GM23338 (cell line): ENCODE data around the gene SNX9. TPM values are rescaled to one million over a fixed set of nuclear protein-coding genes. Genes with fewer than 3 reads are reported as not detected.

Experiments used
- ATAC-seq: fragments of 200-7000 bp; cut with Tn5 transposase; 3 replicates; pipeline ENCODE4 v1.9.1; 2020
- DNase-seq: peaks from one replicate; pipeline ENCODE4 v3.0.0-alpha.2; 2015; ENCODE audit warnings: low spot score
- H2AFZ ChIP-seq: fragments of 200-600 bp; sonication (generic); 2 replicates; pipeline ENCODE4 v1.8.0; 2016; ENCODE audit warnings: antibody characterized with exemption, mild to moderate bottlenecking, moderate library complexity
- H3F3A ChIP-seq: fragments of 200-600 bp; sonication (generic); replicated peaks from 2 replicates; pipeline ENCODE4 v1.8.0; 2017; ENCODE audit warnings: antibody characterized with exemption, mixed run types, low read depth
- H3K27ac ChIP-seq: fragments of 200-600 bp; sonication (generic); 2 replicates; pipeline ENCODE4 v1.6.1; 2016; ENCODE audit warnings: low read depth
- H3K27me3 ChIP-seq: fragments of 200-600 bp; sonication (generic); 2 replicates; pipeline ENCODE4 v1.8.0; 2016; ENCODE audit warnings: mild to moderate bottlenecking, mixed run types, moderate library complexity; ENCODE audit not compliant: insufficient read depth
- H3K36me3 ChIP-seq: fragments of 200-600 bp; sonication (generic); 2 replicates; pipeline ENCODE4 v1.8.0; 2016; ENCODE audit warnings: mild to moderate bottlenecking; ENCODE audit not compliant: insufficient read depth
- H3K4me1 ChIP-seq: fragments of 200-600 bp; sonication (generic); 2 replicates; pipeline ENCODE4 v1.8.0; 2016; ENCODE audit warnings: mild to moderate bottlenecking, moderate library complexity; ENCODE audit not compliant: insufficient read depth
- H3K4me2 ChIP-seq: fragments of 200-600 bp; sonication (generic); 2 replicates; pipeline ENCODE4 v1.7.1; 2017; ENCODE audit warnings: mixed run types
- H3K4me3 ChIP-seq: fragments of 200-600 bp; sonication (generic); 2 replicates; pipeline ENCODE4 v1.6.1; 2016; ENCODE audit warnings: mixed run types
- H3K79me2 ChIP-seq: fragments of 200-600 bp; sonication (generic); replicated peaks from 2 replicates; pipeline ENCODE4 v1.8.0; 2017; ENCODE audit warnings: mild to moderate bottlenecking; ENCODE audit not compliant: insufficient read depth
- H3K9me2 ChIP-seq: fragments of 200-600 bp; sonication (generic); 2 replicates; pipeline ENCODE4 v1.8.0; 2017; ENCODE audit not compliant: insufficient read depth
- H4K20me1 ChIP-seq: fragments of 200-600 bp; sonication (generic); replicated peaks from 2 replicates; pipeline ENCODE4 v1.8.0; 2017; ENCODE audit warnings: mild to moderate bottlenecking; ENCODE audit not compliant: insufficient read depth
- H3K27ac Mint-ChIP-seq: 2 replicates; pipeline ENCODE4 v1.8.0; 2020; ENCODE audit warnings: inconsistent platforms, mild to moderate bottlenecking, moderate library complexity, mixed read lengths
- H3K27me3 Mint-ChIP-seq: 3 replicates; pipeline ENCODE4 v1.8.0; 2022; ENCODE audit warnings: low read depth, mild to moderate bottlenecking, moderate library complexity, mixed read lengths, inconsistent platforms; ENCODE audit not compliant: insufficient read depth, poor library complexity
- H3K36me3 Mint-ChIP-seq: 3 replicates; pipeline ENCODE4 v1.8.0; 2021; ENCODE audit warnings: low read depth, mild to moderate bottlenecking, inconsistent platforms, moderate library complexity, mixed read lengths
- H3K4me1 Mint-ChIP-seq: 3 replicates; pipeline ENCODE4 v1.8.0; 2020; ENCODE audit warnings: mild to moderate bottlenecking, inconsistent platforms, mixed read lengths
- H3K4me3 Mint-ChIP-seq: 3 replicates; pipeline ENCODE4 v1.8.0; 2021; ENCODE audit warnings: moderate library complexity, mild to moderate bottlenecking, inconsistent platforms, mixed read lengths
- H3K9me3 Mint-ChIP-seq: 3 replicates; pipeline ENCODE4 v1.8.0; 2020; ENCODE audit warnings: moderate library complexity, mild to moderate bottlenecking, inconsistent platforms, mixed read lengths
- EZH2 ChIP-seq: fragments of 200-600 bp; sonication (generic); IDR thresholded peaks from one replicate; pipeline ENCODE4 v1.8.0; 2017; ENCODE audit warnings: antibody characterized with exemption, mild to moderate bottlenecking, low read depth; ENCODE audit not compliant: unreplicated experiment
- JUNB ChIP-seq: IDR thresholded peaks from one replicate; pipeline ENCODE4 v1.6.1; 2016; ENCODE audit warnings: antibody characterized with exemption; ENCODE audit not compliant: unreplicated experiment
- NANOG ChIP-seq: IDR thresholded peaks from 2 replicates; pipeline ENCODE4 v1.6.1; 2016; ENCODE audit warnings: antibody characterized with exemption, borderline replicate concordance
- POLR2AphosphoS5 ChIP-seq: IDR thresholded peaks from 2 replicates; pipeline ENCODE4 v1.6.1; 2016; ENCODE audit warnings: antibody characterized with exemption, low read depth
- REST ChIP-seq: IDR thresholded peaks from one replicate; pipeline ENCODE4 v1.6.1; 2018; ENCODE audit warnings: antibody characterized with exemption; ENCODE audit not compliant: unreplicated experiment
- STAT1 ChIP-seq: IDR thresholded peaks from one replicate; pipeline ENCODE4 v1.6.1; 2016; ENCODE audit warnings: antibody characterized with exemption; ENCODE audit not compliant: unreplicated experiment
- ZNF114 ChIP-seq: fragments of 250-450 bp; sonication (Bioruptor Pico); IDR thresholded peaks from 2 replicates; pipeline ENCODE4 v1.5.0; 2020; ENCODE audit warnings: mild to moderate bottlenecking, moderate library complexity
- ZNF331 ChIP-seq: fragments of 250-450 bp; sonication (Bioruptor Pico); IDR thresholded peaks from 2 replicates; pipeline ENCODE4 v1.5.0; 2020; ENCODE audit warnings: low read depth, mild to moderate bottlenecking, moderate library complexity
- polyA plus RNA-seq: library from polyadenylated mRNA; unstranded; fragments of >200 nt; fragmentation: Nextera tagmentation; extraction: Ambion mirVana; gene quantifications from 2 replicates; pipeline ENCODE4 v1.2.1, GENCODE V29; 2016
- total RNA-seq: library from RNA; depleted of rRNA; stranded (reverse); fragments of >200 nt; shearing (Covaris generic); gene quantifications from 2 replicates; pipeline ENCODE4 v1.2.3, GENCODE V29; 2014
- TF ChIP-seq, protein P1 (sequence below), 2 experiments: fragments of 200-600 bp in 1 of 2; sonication (generic) in 1 of 2; conservative IDR thresholded peaks; 2 replicates each; pipeline versions ENCODE4 v1.5.1 to v1.6.1; 2016 to 2017; ENCODE audit warnings: antibody characterized with exemption in 2 of 2, low read depth in 2 of 2, mild to moderate bottlenecking in 2 of 2, moderate library complexity in 1 of 2

SNX9 gene
- total and polyA plus RNA-seq, 2 experiments from 2014 or later, result 18.4 to 23.3 TPM

DNA sequence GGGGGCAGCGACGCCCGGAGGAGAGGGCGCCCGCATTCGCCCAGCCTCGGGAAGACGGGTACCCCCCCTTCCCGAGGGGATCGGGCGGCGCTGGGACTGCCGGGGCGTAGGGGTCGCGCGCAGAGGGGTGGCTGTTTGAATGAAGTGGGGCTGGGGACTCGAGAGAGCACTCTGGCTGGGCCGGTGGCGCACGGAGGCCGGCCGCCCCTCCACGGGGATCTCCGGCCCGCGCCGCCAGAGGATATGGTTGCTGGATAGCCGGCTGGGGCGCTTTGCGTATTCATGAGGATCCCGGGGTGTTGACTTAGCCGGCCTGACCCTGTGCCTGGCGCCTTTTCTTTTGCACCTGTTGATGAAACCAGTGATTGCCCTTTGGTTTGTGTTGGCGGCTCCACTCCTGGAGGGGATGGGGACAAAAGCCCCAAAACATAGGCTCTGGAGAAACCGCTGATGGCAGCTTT is 159.1 kb downstream of the SNX9 start (continued):
- TF ChIP-seq REST (no peak), EZH2 (no peak), JUNB (no peak), STAT1 (no peak), NANOG (no peak), POLR2AphosphoS5 (no peak), ZNF114 (no peak)
- TF ChIP-seq, protein P1, sequence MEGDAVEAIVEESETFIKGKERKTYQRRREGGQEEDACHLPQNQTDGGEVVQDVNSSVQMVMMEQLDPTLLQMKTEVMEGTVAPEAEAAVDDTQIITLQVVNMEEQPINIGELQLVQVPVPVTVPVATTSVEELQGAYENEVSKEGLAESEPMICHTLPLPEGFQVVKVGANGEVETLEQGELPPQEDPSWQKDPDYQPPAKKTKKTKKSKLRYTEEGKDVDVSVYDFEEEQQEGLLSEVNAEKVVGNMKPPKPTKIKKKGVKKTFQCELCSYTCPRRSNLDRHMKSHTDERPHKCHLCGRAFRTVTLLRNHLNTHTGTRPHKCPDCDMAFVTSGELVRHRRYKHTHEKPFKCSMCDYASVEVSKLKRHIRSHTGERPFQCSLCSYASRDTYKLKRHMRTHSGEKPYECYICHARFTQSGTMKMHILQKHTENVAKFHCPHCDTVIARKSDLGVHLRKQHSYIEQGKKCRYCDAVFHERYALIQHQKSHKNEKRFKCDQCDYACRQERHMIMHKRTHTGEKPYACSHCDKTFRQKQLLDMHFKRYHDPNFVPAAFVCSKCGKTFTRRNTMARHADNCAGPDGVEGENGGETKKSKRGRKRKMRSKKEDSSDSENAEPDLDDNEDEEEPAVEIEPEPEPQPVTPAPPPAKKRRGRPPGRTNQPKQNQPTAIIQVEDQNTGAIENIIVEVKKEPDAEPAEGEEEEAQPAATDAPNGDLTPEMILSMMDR (conservative IDR thresholded peaks at IDR 0.05; ENCODE audit: low read depth in 2 of 2), result no peak

DNA sequence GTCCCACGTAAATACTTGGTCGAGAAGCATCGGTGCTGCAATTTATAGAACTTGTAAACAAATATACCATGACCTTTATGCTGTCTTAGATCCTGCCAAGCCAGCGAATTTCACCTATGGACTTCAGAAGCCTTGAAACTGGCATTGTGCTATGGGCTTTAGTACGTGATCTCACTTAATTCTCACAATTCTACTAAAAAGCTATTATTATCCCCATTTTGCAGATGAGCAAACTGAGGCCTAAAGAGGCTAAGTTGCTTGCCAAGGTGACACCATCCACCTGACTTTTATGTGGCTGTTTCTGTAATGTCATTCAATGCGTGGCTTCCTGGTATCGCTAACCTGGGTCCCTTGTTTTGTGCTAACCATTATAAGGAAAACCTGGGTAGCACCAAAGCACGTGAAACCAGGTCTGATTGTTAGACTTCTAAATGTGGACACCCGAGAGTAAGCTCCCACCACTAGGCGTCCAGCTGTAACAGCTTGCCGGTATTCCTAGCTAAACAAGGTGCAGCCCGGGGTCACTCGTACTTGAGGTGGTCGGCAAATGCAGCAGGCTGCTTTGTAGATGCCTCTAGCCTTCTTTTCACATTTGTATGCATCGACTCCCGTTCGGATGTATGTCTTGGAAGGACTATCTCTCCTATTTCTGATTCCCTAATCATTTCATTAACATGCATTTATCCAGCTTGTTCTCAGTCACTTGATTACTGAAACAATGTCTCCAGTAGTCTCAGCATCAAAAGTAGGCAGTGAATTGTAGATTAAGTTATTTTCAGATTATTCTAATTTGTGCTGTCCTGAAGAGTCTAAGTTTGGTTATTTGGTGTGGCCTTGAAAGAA is 159.7 kb downstream of the SNX9 start:
- peak overlapping the region; percentile 75 for H3K4me3 ChIP-seq
- H3K9me3 Mint-ChIP-seq, result no peaks in the 10 kb centered on the region; the same call in 2 of the 3 replicates
- peaks cover 18% of the 10 kb centered on the region for H3K27me3 ChIP-seq
- peaks cover 5% of the 10 kb centered on the region for H3F3A ChIP-seq
- H3K4me1 ChIP-seq, result peaks cover 37% of the 10 kb centered on the region
- H4K20me1 ChIP-seq, result no peaks in the 10 kb centered on the region; the same call in 1 of the 2 replicates
- no peaks in the 10 kb centered on the region for H3K36me3 ChIP-seq
- no peaks in the 10 kb centered on the region for H3K9me2 ChIP-seq
- H3K27ac Mint-ChIP-seq, result peak overlapping the region; percentile 66; the same call in 1 of the 2 replicates
- TF ChIP-seq ZNF331 (CRISPR knock-in tag), result no peak
- TF ChIP-seq, protein P1 (conservative IDR thresholded peaks at IDR 0.05; ENCODE audit: low read depth in 2 of 2), result 0 out of 4 replicates have a peak, but pooled peaks have one; percentile 6 to 29
- peak overlapping the region; percentile 86 for H3K4me2 ChIP-seq
- ATAC-seq, result no peak
- H3K4me3 Mint-ChIP-seq, result peak overlapping the region; percentile 82
- peaks cover 33% of the 10 kb centered on the region for H3K79me2 ChIP-seq
- H2AFZ ChIP-seq, result 0 out of 2 replicates have a peak overlapping the region, but pooled peaks have one; percentile 66
- peak overlapping the region; percentile 83 for H3K27ac ChIP-seq
- peaks cover 41% of the 10 kb centered on the region for H3K4me1 Mint-ChIP-seq
- peaks cover 23% of the 10 kb centered on the region for H3K27me3 Mint-ChIP-seq
- DNase-seq, result peak; percentile 47
- no peaks in the 10 kb centered on the region; the same call in 2 of the 3 replicates for H3K36me3 Mint-ChIP-seq
